Esophagus muscularis mucosa (tissue), 4 donors: ENCODE results near the gene ZFYVE27. TPM values are rescaled to one million over a fixed set of nuclear protein-coding genes. Genes with fewer than 3 reads are reported as not detected.

Experiments
- DNase-seq: peaks from one replicate; pipeline ENCODE4 v3.0.0-alpha.2; 2017; ENCODE audit errors: extremely low spot score
- H3K27ac ChIP-seq, 4 donors: fragments of 200-600 bp; sonication (generic); replicated peaks in 1 of 4; 1 replicate in 3 of 4; 2 replicates in 1 of 4; pipeline ENCODE4 v1.5.1; 2016 to 2019; ENCODE audit warnings: mild to moderate bottlenecking in 1 of 4
- H3K27me3 ChIP-seq, 4 donors: fragments of 200-600 bp; sonication (generic); one replicate each; pipeline versions ENCODE4 v1.5.1 to v1.6.0; 2016 to 2019
- H3K36me3 ChIP-seq, 4 donors: fragments of 200-600 bp; sonication (generic); one replicate each; pipeline ENCODE4 v1.5.1; 2016 to 2019
- H3K4me1 ChIP-seq, 4 donors: fragments of 200-600 bp; sonication (generic); one replicate each; pipeline ENCODE4 v1.5.1; 2016 to 2019
- H3K4me3 ChIP-seq, 4 donors: fragments of 200-600 bp; sonication (generic); 1 replicate in 2 of 4; 2 replicates in 2 of 4; pipeline ENCODE4 v1.5.1; 2016 to 2019; ENCODE audit warnings: mild to moderate bottlenecking in 4 of 4, moderate library complexity in 1 of 4
- H3K9me3 ChIP-seq, 4 donors: fragments of 200-600 bp; sonication (generic); 1 replicate in 3 of 4; 2 replicates in 1 of 4; pipeline ENCODE4 v1.5.1; 2016 to 2019
- EP300 ChIP-seq: sonication (generic); formaldehyde crosslinking; IDR thresholded peaks from one replicate; pipeline ENCODE4 v1.6.1; 2017; ENCODE audit warnings: antibody characterized with exemption
- POLR2A ChIP-seq: fragments of 450-650 bp; IDR thresholded peaks from one replicate; pipeline ENCODE4 v1.6.1; 2017; ENCODE audit warnings: antibody characterized with exemption, moderate library complexity, mild to moderate bottlenecking, low read depth
- POLR2AphosphoS5 ChIP-seq, 2 donors: sonication (generic); formaldehyde crosslinking; IDR thresholded peaks; one replicate each; pipeline ENCODE4 v1.6.1; 2017; ENCODE audit warnings: antibody characterized with exemption in 2 of 2
- WGBS: methylation state at CpG from one replicate; pipeline ENCODE4 v1.1.5; 2018; 5-methylcytosine and 5-hydroxymethylcytosine counted together
- intact Hi-C: fragments of 100-400 bp; cut with DNase I; formaldehyde crosslinking; loops from one replicate; pipeline ENCODE4 v1.15.1; 2023
- total RNA-seq, 4 donors: library from RNA; depleted of rRNA; stranded (reverse); fragments of >200 nt; gene quantifications; one replicate each; pipeline versions ENCODE4 v1.1.0 to v1.2.1, GENCODE V29; 2016
- TF ChIP-seq, protein P1 (sequence below), 3 experiments: fragments of 200-600 bp in 2 of 3; fragments of 450-650 bp in 1 of 3; sonication (generic) in 2 of 3; IDR thresholded peaks; one replicate each; pipeline ENCODE4 v1.5.1; 2017 to 2019; ENCODE audit warnings: antibody characterized with exemption in 3 of 3, mild to moderate bottlenecking in 2 of 3, moderate library complexity in 1 of 3

The ZFYVE27 gene
- total RNA-seq, 4 donors from 2014 or later: 7.1 to 17.2 (median 16.0) TPM

DNA sequence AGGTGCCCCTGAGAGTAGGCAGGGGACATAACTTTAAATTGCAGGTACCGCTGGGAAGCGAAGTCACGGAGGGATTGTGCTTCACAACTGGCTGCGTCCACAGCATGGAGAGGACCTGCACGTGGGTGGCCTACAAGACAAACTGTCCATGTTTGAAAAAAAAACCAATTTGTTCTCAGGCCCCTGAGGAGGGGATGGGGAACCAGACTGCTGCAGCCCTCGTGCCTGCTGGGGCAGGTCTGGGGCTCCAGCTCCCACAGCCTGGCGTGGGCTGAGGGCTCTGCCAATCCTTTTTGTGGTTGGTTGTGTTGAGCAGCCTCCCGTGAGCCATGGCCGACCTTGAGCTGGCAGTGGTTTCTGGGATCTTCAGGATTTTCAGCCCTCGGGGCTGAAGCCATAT is 25.1 kb downstream of the ZFYVE27 start:
- no peak for DNase-seq
- no peak overlapping the region for H3K4me3 ChIP-seq
- H3K27me3 ChIP-seq: peaks cover 0 to 3% (median 0%) of the 10 kb centered on the region in 4 donors
- TF ChIP-seq EP300 (no peak), POLR2A (no peak), POLR2AphosphoS5 (IDR thresholded peaks at IDR 0.05) (no peak)
- TF ChIP-seq, protein P1, sequence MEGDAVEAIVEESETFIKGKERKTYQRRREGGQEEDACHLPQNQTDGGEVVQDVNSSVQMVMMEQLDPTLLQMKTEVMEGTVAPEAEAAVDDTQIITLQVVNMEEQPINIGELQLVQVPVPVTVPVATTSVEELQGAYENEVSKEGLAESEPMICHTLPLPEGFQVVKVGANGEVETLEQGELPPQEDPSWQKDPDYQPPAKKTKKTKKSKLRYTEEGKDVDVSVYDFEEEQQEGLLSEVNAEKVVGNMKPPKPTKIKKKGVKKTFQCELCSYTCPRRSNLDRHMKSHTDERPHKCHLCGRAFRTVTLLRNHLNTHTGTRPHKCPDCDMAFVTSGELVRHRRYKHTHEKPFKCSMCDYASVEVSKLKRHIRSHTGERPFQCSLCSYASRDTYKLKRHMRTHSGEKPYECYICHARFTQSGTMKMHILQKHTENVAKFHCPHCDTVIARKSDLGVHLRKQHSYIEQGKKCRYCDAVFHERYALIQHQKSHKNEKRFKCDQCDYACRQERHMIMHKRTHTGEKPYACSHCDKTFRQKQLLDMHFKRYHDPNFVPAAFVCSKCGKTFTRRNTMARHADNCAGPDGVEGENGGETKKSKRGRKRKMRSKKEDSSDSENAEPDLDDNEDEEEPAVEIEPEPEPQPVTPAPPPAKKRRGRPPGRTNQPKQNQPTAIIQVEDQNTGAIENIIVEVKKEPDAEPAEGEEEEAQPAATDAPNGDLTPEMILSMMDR (IDR thresholded peaks at IDR 0.05): no peak
- H3K27ac ChIP-seq: peak overlapping the region in 2 of 4 donors; percentile 13 to 60
- H3K4me1 ChIP-seq: peaks cover 0 to 10% (median 4%) of the 10 kb centered on the region in 4 donors
- no peaks in the 10 kb centered on the region for H3K9me3 ChIP-seq
- intact Hi-C loops: no loop called here
- 86% methylated on average over 6 of the region's 10 CpGs for WGBS
- peaks cover 25 to 58% (median 44%) of the 10 kb centered on the region in 4 donors for H3K36me3 ChIP-seq

DNA sequence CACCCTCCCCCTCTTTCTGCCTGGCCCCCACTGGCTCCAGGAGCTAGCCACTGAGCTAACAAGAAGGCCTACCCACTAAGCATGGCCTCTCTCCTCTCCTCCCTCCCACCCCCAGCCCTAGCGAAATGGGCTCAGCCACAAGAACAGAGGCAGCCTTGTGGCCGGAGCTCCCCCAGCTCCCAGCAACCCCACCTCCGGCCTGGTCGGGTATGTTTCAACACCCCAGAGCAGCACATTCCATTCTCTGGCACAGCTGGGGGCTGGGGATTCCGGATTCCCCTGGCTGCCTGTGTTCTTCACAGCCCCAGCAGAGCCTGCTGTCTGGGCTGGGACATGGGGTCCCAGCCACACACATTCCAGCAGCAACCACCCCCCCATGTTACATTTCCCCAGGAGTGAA is 25.9 kb downstream of the ZFYVE27 start:
- H3K9me3 ChIP-seq: no peaks in the 10 kb centered on the region
- peaks cover 0 to 11% (median 0%) of the 10 kb centered on the region in 4 donors for H3K27me3 ChIP-seq
- no peak for DNase-seq
- peaks cover 0 to 10% (median 4%) of the 10 kb centered on the region in 4 donors for H3K4me1 ChIP-seq
- 70% methylated on average over 5 of the region's 5 CpGs for WGBS
- no peak overlapping the region for H3K4me3 ChIP-seq
- intact Hi-C loops: no loop called here
- peaks cover 19 to 50% (median 37%) of the 10 kb centered on the region in 4 donors for H3K36me3 ChIP-seq
- peak overlapping the region in 2 of 4 donors; percentile 13 to 60 for H3K27ac ChIP-seq
- TF ChIP-seq, protein P1 (IDR thresholded peaks at IDR 0.05): no peak
- TF ChIP-seq POLR2AphosphoS5 (IDR thresholded peaks at IDR 0.05): no peak
- TF ChIP-seq POLR2A: no peak
- TF ChIP-seq EP300: no peak

DNA sequence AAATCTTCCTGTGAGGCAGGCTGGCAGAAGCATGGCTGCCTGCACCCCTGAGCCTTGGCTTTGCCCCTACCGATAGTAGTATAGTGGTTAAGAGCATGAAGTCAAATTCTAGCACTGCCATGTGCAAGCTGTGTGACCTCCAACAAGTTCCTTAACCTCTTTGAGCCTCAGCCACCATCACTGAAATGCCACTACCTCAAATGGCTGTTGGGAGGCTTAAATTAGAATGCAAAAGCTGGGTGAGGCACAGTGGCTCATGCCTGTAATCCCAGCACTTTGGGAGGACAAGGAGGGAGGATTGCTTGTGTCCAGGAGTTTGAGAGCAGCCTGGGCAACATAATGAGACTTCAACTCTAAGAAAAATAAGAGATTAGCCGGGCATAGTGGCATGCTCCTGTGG is 26.5 kb downstream of the ZFYVE27 start:
- 81% methylated on average over 2 of the region's 2 CpGs for WGBS
- peaks cover 0 to 10% (median 4%) of the 10 kb centered on the region in 4 donors for H3K4me1 ChIP-seq
- no peaks in the 10 kb centered on the region for H3K9me3 ChIP-seq
- no peak for TF ChIP-seq POLR2A
- TF ChIP-seq, protein P1 (IDR thresholded peaks at IDR 0.05): no peak
- peaks cover 0 to 16% (median 0%) of the 10 kb centered on the region in 4 donors for H3K27me3 ChIP-seq
- DNase-seq: no peak
- H3K4me3 ChIP-seq: no peak overlapping the region
- H3K27ac ChIP-seq: peak overlapping the region in 3 of 4 donors; percentile 27 to 57 (median 34)
- peaks cover 19 to 44% (median 34%) of the 10 kb centered on the region in 4 donors for H3K36me3 ChIP-seq
- intact Hi-C loops: no loop called here

DNA sequence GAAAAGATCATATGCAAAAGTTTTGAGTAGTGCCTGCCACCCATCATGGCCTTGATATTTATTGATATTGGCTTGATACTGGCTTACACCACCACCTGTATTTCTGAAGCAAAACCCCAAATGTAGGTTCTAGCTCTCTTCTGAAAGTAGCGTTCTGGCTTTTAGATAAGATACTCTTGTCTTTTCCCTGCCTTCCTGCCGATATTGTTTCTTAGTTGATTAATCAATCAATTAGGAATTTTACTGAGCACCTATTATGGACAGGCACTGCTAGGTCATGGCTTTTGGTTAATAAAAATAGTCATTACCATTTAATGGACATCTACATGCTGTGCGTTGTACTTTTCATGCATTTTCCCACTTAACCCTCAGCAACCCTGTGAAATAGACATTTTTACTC is 27.0 kb downstream of the ZFYVE27 start:
- intact Hi-C loops: no loop called here
- TF ChIP-seq POLR2AphosphoS5 (IDR thresholded peaks at IDR 0.05): no peak
- no peak for DNase-seq
- Histone ChIP-seq H3K36me3 (peaks cover 19 to 39% (median 33%) of the 10 kb centered on the region in 4 donors), H3K27me3 (peaks cover 0 to 19% (median 0%) of the 10 kb centered on the region in 4 donors), H3K9me3 (no peaks in the 10 kb centered on the region), H3K4me1 (peaks cover 0 to 9% (median 4%) of the 10 kb centered on the region in 4 donors), H3K4me3 (no peak overlapping the region), H3K27ac (peak overlapping the region in 1 of 4 donors; percentile 57)
- WGBS: 91% methylated on average over 3 of the region's 3 CpGs

DNA sequence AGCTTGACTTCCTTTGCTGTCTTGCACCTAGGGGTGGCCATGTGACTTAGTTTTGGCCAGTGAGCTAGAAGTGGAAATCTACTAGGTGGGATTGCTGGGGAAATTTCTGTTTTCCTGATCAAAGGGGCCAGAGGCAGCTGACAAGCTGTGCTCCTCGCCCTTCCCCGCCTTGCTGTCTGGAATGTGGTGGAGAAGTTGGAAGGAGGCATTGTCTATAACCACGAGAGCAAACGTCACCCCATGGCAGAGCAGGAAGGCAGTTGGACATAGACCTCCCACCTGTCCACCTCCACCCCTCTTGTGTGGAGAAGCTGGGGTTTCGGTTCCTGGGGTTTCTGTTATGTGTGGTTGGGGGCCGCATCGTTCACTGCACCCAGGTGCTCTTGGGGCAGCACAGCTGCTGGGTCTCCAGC is 27.6 kb downstream of the ZFYVE27 start:
- Histone ChIP-seq H3K4me1 (peaks cover 0 to 6% (median 2%) of the 10 kb centered on the region in 4 donors), H3K27me3 (peaks cover 0 to 25% (median 0%) of the 10 kb centered on the region in 4 donors), H3K4me3 (no peak overlapping the region), H3K36me3 (peaks cover 19 to 33% (median 27%) of the 10 kb centered on the region in 4 donors), H3K9me3 (no peaks in the 10 kb centered on the region), H3K27ac (no peak overlapping the region)
- DNase-seq: no peak
- TF ChIP-seq, protein P1 (IDR thresholded peaks at IDR 0.05): no peak
- TF ChIP-seq EP300 (no peak), POLR2A (no peak), POLR2AphosphoS5 (IDR thresholded peaks at IDR 0.05) (no peak)
- intact Hi-C loops: no loop called here
- WGBS: 78% methylated on average over 7 of the region's 7 CpGs
